RWPE1 (cell line): ENCODE measurements around the gene PPT2.
A peak's percentile ranks its signal among the peaks of the same experiment; 100 is the strongest.

ENCODE experiments used
- CTCF ChIA-PET: fragments of 350-600 bp; sonication (Branson Sonifier 250); formaldehyde crosslinking; extraction: SDS; loops from one replicate; lab custom pipeline; 2021; lab: Yijun Ruan, JAX
- POLR2A ChIA-PET: fragments of 400-600 bp; formaldehyde crosslinking; extraction: SDS; loops from one replicate; lab custom pipeline; 2020; ENCODE audit warnings: antibody characterized with exemption; ENCODE audit not compliant: low non-redundant PET; lab: Yijun Ruan, JAX
- DNase-seq: peaks from one replicate; pipeline ENCODE4 v3.0.0; 2012; ENCODE audit warnings: low spot score
- H3K27ac ChIP-seq: fragments of 450-650 bp; 2 replicates; pipeline ENCODE4 v1.5.1; 2017
- CTCF ChIP-seq: fragments of 450-650 bp; conservative IDR thresholded peaks from 2 replicates; pipeline ENCODE4 v1.5.1; 2017; ENCODE audit warnings: low read depth, mild to moderate bottlenecking

PPT2 gene

GRCh38 chr6:32163559-32164258 is 9.8 kb downstream of the PPT2 start:
- DNase-seq: no peak
- H3K27ac ChIP-seq: peak overlapping the region; percentile 9; the same call in 1 of the 2 replicates
- ChIA-PET POLR2A (no interaction called here), CTCF (interaction anchor here (0.9 kb wide), 1 partner anchor 28 kb away, joined by 3 read pairs; no protein-coding TSS in a partner anchor)
- TF ChIP-seq CTCF: no peak

- peak within 1 kb of the TSS; percentile 9; the same call in 1 of the 2 replicates for H3K27ac ChIP-seq
- ChIA-PET CTCF (interaction anchor here (0.9 kb wide), 1 partner anchor 29 kb away, joined by 3 read pairs; no protein-coding TSS in a partner anchor), POLR2A (no interaction called here)
- no peak for TF ChIP-seq CTCF
- no peak for DNase-seq
Measured at GRCh38 chr6:32164295-32164694, 10.4 kb downstream of the PPT2 start, which contains the start of gene EGFL8. EGFL8 (plus strand) TSS chr6:32164595; CDS start chr6:32166166, 1,571 bp downstream.

GRCh38 chr6:32166411-32167061 is 12.6 kb downstream of the PPT2 start:
- ChIA-PET POLR2A (no interaction called here), CTCF (no interaction called here)
- no peak for TF ChIP-seq CTCF
- no peak for DNase-seq
- peak overlapping the region; percentile 56 for H3K27ac ChIP-seq

GRCh38 chr6:32167154-32167760 is 13.3 kb downstream of the PPT2 start:
- ChIA-PET CTCF (no interaction called here), POLR2A (no interaction called here)
- TF ChIP-seq CTCF: no peak
- H3K27ac ChIP-seq: peak overlapping the region; percentile 56
- no peak for DNase-seq

- H3K27ac ChIP-seq: peak overlapping the region; percentile 56
- ChIA-PET CTCF (no interaction called here), POLR2A (no interaction called here)
- DNase-seq: no peak
- no peak for TF ChIP-seq CTCF
Measured at GRCh38 chr6:32167761-32168262, 13.9 kb downstream of the PPT2 start.

- ChIA-PET POLR2A (no interaction called here), CTCF (no interaction called here)
- TF ChIP-seq CTCF: no peak
- DNase-seq: no peak
- H3K27ac ChIP-seq: peak overlapping the region; percentile 56
Measured at GRCh38 chr6:32168350-32168749, 14.4 kb downstream of the PPT2 start.
